Upper lobe of left lung (tissue), 4 donors: ENCODE results near the gene GALNT13.

Experiments
- CTCF ChIP-seq, 6 experiments: fragments of 450-650 bp in 4 of 6; fragments of 200-600 bp in 2 of 6; sonication (generic) in 2 of 6; IDR thresholded peaks; one replicate each; pipeline ENCODE4 v1.5.1; 2016 to 2019; ENCODE audit warnings: antibody characterized with exemption in 6 of 6
- EP300 ChIP-seq, 4 donors: sonication (generic); formaldehyde crosslinking; IDR thresholded peaks; one replicate each; pipeline ENCODE4 v1.5.1; 2017; ENCODE audit warnings: antibody characterized with exemption in 4 of 4, control low read depth in 2 of 4
- POLR2A ChIP-seq, 4 donors: fragments of 450-650 bp; IDR thresholded peaks; one replicate each; pipeline ENCODE4 v1.5.1; 2016 to 2017; ENCODE audit warnings: antibody characterized with exemption in 4 of 4, mild to moderate bottlenecking in 2 of 4
- POLR2AphosphoS5 ChIP-seq, 2 donors: sonication (generic); formaldehyde crosslinking; IDR thresholded peaks; one replicate each; pipeline ENCODE4 v1.5.1; 2017; ENCODE audit warnings: antibody characterized with exemption in 2 of 2

- TF ChIP-seq POLR2A (IDR thresholded peaks at IDR 0.05), result no peak
- TF ChIP-seq CTCF (IDR thresholded peaks at IDR 0.05), result no peak
- no peak for TF ChIP-seq POLR2AphosphoS5 (IDR thresholded peaks at IDR 0.05)
- TF ChIP-seq EP300 (IDR thresholded peaks at IDR 0.05), result no peak
These were observed 1.4 kb upstream of the GALNT13 start for GRCh38 chr2:153870308-153870707.
